HEK293T (cell line): Measurements from ENCODE around the gene MYL5.
"Not testable (repeated sequence)": the region's sequence is repeated elsewhere in the genome, so short reads cannot be mapped to it uniquely, and the experiment has no call there.

Source experiments
- CTCF ChIA-PET: fragments of 350-600 bp; formaldehyde crosslinking; extraction: SDS; loops from one replicate; lab custom pipeline; 2021; ENCODE audit warnings: antibody characterized with exemption, inconsistent platforms; lab: Yijun Ruan, JAX
- POLR2A ChIA-PET: fragments of 350-600 bp; formaldehyde crosslinking; extraction: SDS; loops from one replicate; lab custom pipeline; 2020; ENCODE audit warnings: antibody characterized with exemption, inconsistent platforms; lab: Yijun Ruan, JAX
- DNase-seq: peaks from one replicate; pipeline ENCODE4 v3.0.0; 2012; ENCODE audit warnings: mixed read lengths; ENCODE audit errors: extremely low spot score
- ARNT ChIP-seq: fragments of 450-650 bp; IDR thresholded peaks from 2 replicates; pipeline ENCODE4 v1.6.1; 2017; ENCODE audit warnings: mild to moderate bottlenecking
- BHLHE40 ChIP-seq: fragments of 450-650 bp; IDR thresholded peaks from 2 replicates; pipeline ENCODE4 v1.6.1; 2016; ENCODE audit warnings: mild to moderate bottlenecking, moderate library complexity, borderline replicate concordance
- CTBP1 ChIP-seq: fragments of 450-650 bp; IDR thresholded peaks from 2 replicates; pipeline ENCODE4 v1.6.1; 2016; ENCODE audit warnings: borderline replicate concordance
- ELF4 ChIP-seq: fragments of 450-650 bp; IDR thresholded peaks from 2 replicates; pipeline ENCODE4 v1.6.1; 2017; ENCODE audit warnings: antibody characterized with exemption
- FOXA1 ChIP-seq: fragments of 450-650 bp; IDR thresholded peaks from 2 replicates; pipeline ENCODE4 v1.6.1; 2016; ENCODE audit warnings: mild to moderate bottlenecking
- FOXK2 ChIP-seq: fragments of 450-650 bp; IDR thresholded peaks from 2 replicates; pipeline ENCODE4 v1.6.1; 2016; ENCODE audit warnings: mild to moderate bottlenecking
- FOXM1 ChIP-seq: fragments of 450-650 bp; IDR thresholded peaks from 2 replicates; pipeline ENCODE4 v1.6.1; 2017; ENCODE audit warnings: mild to moderate bottlenecking, borderline replicate concordance
- HDGF ChIP-seq: fragments of 450-650 bp; IDR thresholded peaks from 2 replicates; pipeline ENCODE4 v1.6.1; 2017; ENCODE audit warnings: antibody characterized with exemption, borderline replicate concordance
- L3MBTL2 ChIP-seq: fragments of 450-650 bp; conservative IDR thresholded peaks from 2 replicates; pipeline ENCODE4 v1.6.1; 2016; ENCODE audit warnings: mild to moderate bottlenecking
- LEF1 ChIP-seq: fragments of 450-650 bp; IDR thresholded peaks from 2 replicates; pipeline ENCODE4 v1.6.1; 2017; ENCODE audit warnings: mild to moderate bottlenecking, borderline replicate concordance
- NFRKB ChIP-seq: fragments of 450-650 bp; IDR thresholded peaks from 2 replicates; pipeline ENCODE4 v1.6.1; 2016; ENCODE audit warnings: mild to moderate bottlenecking, moderate library complexity
- SP1 ChIP-seq: fragments of 450-650 bp; IDR thresholded peaks from 2 replicates; pipeline ENCODE4 v1.6.1; 2017
- SUZ12 ChIP-seq: fragments of 450-650 bp; IDR thresholded peaks from 2 replicates; pipeline ENCODE4 v1.6.1; 2016; ENCODE audit warnings: mild to moderate bottlenecking
- TARDBP ChIP-seq: fragments of 450-650 bp; IDR thresholded peaks from 2 replicates; pipeline ENCODE4 v1.6.1; 2016
- ZNF384 ChIP-seq: fragments of 450-650 bp; IDR thresholded peaks from 2 replicates; pipeline ENCODE4 v1.6.1; 2016
- TF ChIP-seq, protein P1 (sequence below): fragments of 450-650 bp; IDR thresholded peaks from 2 replicates; pipeline ENCODE4 v1.6.1; 2016

The MYL5 gene

DNA sequence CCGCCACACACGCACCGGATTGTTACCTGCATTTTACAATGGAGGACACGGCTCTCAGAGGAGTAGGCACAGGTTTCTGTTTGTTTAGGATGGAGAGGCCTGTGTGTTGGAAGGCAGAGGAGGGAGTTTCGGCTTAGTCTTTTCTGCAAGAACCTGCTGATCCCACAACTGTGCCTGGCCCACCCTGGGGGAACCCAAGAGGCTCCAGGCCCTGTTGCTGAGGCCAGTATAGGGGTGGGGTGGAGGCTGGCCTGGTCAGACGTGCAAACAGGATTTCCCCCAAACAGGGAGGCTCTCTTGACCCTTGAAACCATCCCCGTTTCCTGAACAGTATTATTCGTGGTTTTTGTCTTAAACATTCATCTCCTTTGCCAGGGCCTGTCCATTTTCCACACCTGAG is 15.4 kb downstream of the MYL5 start:
- ChIA-PET CTCF (no interaction called here), POLR2A (no interaction called here)
- TF ChIP-seq ARNT = no peak
- no peak for TF ChIP-seq LEF1
- no peak for TF ChIP-seq FOXM1
- no peak for TF ChIP-seq SUZ12
- TF ChIP-seq ELF4 = no peak
- TF ChIP-seq L3MBTL2 = no peak
- TF ChIP-seq CTBP1 = no peak
- TF ChIP-seq SP1 = no peak
- no peak for TF ChIP-seq NFRKB
- no peak for TF ChIP-seq BHLHE40
- no peak for TF ChIP-seq TARDBP
- no peak for TF ChIP-seq HDGF
- TF ChIP-seq FOXK2 = no peak
- no peak for TF ChIP-seq FOXA1
- TF ChIP-seq, protein P1, sequence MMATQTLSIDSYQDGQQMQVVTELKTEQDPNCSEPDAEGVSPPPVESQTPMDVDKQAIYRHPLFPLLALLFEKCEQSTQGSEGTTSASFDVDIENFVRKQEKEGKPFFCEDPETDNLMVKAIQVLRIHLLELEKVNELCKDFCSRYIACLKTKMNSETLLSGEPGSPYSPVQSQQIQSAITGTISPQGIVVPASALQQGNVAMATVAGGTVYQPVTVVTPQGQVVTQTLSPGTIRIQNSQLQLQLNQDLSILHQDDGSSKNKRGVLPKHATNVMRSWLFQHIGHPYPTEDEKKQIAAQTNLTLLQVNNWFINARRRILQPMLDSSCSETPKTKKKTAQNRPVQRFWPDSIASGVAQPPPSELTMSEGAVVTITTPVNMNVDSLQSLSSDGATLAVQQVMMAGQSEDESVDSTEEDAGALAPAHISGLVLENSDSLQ = no peak
- no peak for TF ChIP-seq ZNF384

DNA sequence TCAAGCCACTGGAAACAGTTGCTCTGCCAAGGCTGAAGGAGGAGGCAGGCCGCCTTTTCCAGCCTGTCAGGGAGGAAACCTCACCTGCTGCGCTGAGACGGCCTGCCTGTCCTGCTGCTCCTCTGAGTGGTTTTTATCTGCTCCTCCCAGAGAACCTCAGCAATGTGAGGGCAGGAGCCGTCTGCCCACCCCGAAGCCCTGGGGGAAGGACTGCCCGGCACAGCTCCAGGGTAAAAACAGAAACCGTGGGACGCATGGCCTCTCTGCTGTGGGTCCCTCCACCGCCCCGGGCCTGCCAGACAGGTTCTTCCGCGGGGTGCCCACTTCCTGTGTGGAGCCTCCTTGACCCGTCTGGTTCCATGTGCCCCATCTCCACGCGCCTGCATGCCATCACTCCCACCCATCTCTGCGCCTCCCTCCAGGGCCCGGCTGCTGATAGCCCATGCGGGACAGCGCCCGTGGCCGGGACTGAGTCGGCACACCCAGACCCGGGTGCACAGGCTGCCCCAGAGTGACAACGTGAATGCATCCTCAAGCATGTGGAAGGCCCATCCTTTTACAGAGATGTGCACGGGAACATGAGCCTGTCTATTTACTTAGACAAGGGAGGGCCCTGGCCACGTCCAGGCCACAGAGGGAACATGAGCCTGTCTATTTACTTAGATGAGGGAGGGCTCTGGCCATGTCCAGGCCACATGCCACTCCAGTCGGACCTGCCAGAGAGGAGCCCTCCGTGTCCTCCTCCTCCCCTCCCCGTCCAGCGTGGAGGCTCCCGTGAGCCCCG is 18.6 kb downstream of the MYL5 start:
- POLR2A ChIA-PET = no interaction called here
- DNase-seq = no peak
- no peak for TF ChIP-seq ARNT
- TF ChIP-seq TARDBP = no peak
- no peak for TF ChIP-seq FOXM1
- TF ChIP-seq, protein P1 = no peak
- no peak for TF ChIP-seq HDGF
- TF ChIP-seq SP1 = no peak
- no peak for TF ChIP-seq L3MBTL2
- TF ChIP-seq NFRKB = no peak
- TF ChIP-seq FOXA1 = no peak
- TF ChIP-seq ELF4 = no peak
- no peak for TF ChIP-seq BHLHE40
- TF ChIP-seq FOXK2 = no peak
- CTCF ChIA-PET = interaction anchor here (1.3 kb wide), 1 partner anchor 9 kb away, joined by 10 read pairs; no protein-coding TSS in a partner anchor

More for the DNA sequence above, 15.4 kb downstream of the MYL5 start:
- DNase-seq = no peak

DNA sequence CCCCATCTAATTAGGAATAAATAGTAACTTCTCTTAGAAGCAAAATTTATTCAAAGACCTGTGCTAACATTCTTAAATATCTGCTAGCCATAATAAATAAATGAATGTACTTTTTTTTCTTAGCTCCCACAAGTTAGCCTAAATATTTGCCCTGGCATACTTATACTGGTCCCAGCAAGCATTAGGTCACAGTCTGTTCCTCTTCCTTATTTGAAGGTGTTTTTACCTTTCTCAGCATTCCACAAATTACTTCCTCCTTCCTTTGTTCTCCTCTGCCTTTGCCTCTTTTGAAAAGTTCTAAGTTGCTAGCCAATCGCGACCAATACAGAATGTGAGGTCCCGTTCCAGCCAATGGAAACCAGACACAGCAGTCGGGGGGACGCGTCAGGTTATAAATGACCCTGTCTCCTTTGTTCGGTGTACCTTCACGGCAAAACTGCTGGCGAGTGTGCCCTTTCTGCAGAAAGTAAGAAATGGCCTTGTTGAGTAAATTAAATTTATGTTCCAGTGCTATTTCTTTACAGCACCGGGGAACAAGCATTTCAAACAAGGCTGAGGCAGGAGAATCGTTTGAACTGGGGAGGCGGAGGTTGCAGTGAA is 20.1 kb downstream of the MYL5 start:
- POLR2A ChIA-PET, DNase-seq: not testable (repeated sequence)
- CTCF ChIA-PET = interaction anchor here (1.1 kb wide), 1 partner anchor 11 kb away, joined by 3 read pairs; no protein-coding TSS in a partner anchor

DNA sequence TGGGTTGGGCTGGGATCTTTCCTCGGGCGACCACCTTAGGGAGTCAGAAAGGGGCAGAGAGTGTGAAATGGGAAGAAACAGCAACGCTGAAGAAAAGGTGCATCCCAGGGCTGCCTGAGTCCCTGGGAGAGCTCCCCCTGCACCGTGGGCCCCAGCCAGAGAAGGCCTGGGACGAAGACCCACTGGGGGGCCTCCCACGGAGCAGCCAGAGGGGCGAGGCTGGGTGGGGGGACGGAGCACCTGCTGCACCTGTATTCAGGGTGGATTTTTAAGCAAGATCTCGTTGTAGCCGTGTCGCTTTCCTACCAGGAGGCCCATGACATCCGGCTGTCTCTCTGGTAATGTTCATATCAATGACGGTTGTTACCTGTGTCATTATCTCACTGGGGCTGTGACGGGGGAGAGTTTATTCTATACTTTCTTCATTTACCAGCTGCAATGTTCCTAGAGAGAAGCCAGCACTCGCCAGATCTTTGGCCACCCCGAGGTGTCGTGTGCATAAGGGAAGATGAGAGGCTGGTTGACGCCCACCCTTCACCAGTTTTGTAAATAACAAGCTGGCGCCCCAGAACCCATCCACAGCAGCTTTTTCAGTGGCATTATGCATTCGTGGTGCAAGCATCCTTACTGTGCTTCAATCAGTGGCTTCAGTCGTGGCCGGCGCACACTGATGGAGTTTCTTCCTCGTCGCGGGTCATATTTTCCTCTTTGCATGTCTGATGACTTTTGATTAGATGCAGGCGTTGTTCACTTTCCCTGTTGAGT is 25.7 kb downstream of the MYL5 start:
- no peak for DNase-seq
- TF ChIP-seq SUZ12 (no peak), CTBP1 (no peak), NFRKB (no peak), LEF1 (no peak), TARDBP (no peak), BHLHE40 (no peak), FOXK2 (no peak), FOXM1 (no peak), SP1 (no peak), FOXA1 (no peak), HDGF (no peak), ELF4 (no peak), ZNF384 (no peak), ARNT (no peak), L3MBTL2 (no peak)
- TF ChIP-seq, protein P1 = no peak
- ChIA-PET POLR2A (interaction anchor here (1.0 kb wide), 1 partner anchor 16 kb away, joined by 3 read pairs; no protein-coding TSS in a partner anchor), CTCF (interaction anchor here (2.2 kb wide), 1 partner anchor 16 kb away, joined by 11 read pairs; no protein-coding TSS in a partner anchor)

DNA sequence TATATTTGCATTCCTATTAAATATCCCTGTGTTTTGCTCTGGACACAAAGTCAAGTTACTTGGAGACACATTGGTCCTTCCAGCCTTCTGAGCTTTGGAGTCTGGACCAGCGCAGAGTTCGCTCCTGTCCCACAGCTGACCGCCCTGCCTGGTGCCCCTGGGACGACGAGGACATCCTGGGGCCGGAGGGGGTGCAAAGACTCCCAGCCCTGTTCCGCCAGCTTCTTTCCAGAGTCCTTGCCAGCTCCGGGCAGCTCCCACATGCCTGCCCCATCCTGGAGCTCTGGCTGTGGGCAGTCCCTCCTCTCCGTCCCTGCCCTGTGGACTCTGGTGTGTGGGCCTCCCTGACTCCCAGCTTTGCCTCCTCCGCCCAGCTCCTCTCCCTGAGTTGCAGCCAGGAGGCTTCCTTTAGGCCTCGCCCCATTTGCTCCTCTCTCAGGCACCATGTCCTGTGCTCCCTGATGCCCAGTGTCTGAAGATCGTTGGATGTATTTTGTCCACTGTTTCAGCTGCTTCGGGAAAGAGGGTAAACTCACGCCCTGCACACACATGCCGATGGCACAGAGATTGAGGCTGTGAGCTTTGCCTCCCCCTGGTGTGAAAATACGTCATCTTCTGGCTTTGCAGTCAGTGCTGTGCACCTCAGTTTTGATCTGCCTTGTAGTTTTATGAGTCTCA is 26.4 kb downstream of the MYL5 start:
- DNase-seq = no peak

More for the DNA sequence above, 26.4 kb downstream of the MYL5 start:
- CTCF ChIA-PET = interaction anchor here (2.2 kb wide), 1 partner anchor 17 kb away, joined by 11 read pairs; no protein-coding TSS in a partner anchor
- POLR2A ChIA-PET = interaction anchor here (1.0 kb wide), 1 partner anchor 17 kb away, joined by 3 read pairs; no protein-coding TSS in a partner anchor
- TF ChIP-seq, protein P1 = no peak
- TF ChIP-seq SP1 (no peak), FOXK2 (no peak), FOXM1 (no peak), FOXA1 (no peak), HDGF (no peak), ELF4 (no peak), L3MBTL2 (no peak), ARNT (no peak), BHLHE40 (no peak), TARDBP (no peak), CTBP1 (no peak), SUZ12 (no peak), LEF1 (no peak), ZNF384 (no peak), NFRKB (no peak)
